H1 (cell line): ENCODE results near the gene SSMEM1. TPM values are rescaled to one million over a fixed set of nuclear protein-coding genes. Genes with fewer than 3 reads are reported as not detected.

Source experiments
- CTCF ChIA-PET: fragments of 300-600 bp; sonication (Branson Sonifier 250); formaldehyde crosslinking; loops from one replicate; lab custom pipeline; 2021; ENCODE audit not compliant: partially characterized antibody; lab: Charles Lee
- POLR2A ChIA-PET: fragments of 300-600 bp; sonication (Branson Sonifier 250); formaldehyde crosslinking; loops from one replicate; lab custom pipeline; 2021; ENCODE audit warnings: inconsistent platforms; ENCODE audit not compliant: partially characterized antibody; lab: Charles Lee
- DNase-seq, 2 experiments: peaks; one replicate each; pipeline versions ENCODE4 v3.0.0 to v3.0.0-alpha.2; 2010 to 2022; ENCODE audit warnings: low spot score in 2 of 2, low read depth in 1 of 2, mixed read lengths in 1 of 2
- FAIRE-seq: peaks from 2 replicates; lab custom pipeline; 2011; peaks lifted over from hg19 to GRCh38; lab: Jason Lieb, UNC
- H2AFZ ChIP-seq: 2 replicates; pipeline ENCODE4 v1.8.1; 2012; ENCODE audit warnings: low read length, inconsistent platforms
- H2AK5ac ChIP-seq: 2 replicates; pipeline ENCODE4 v1.6.1; 2013; ENCODE audit warnings: low read depth, low read length
- H2BK120ac ChIP-seq: replicated peaks from 2 replicates; pipeline ENCODE3; 2013; ENCODE audit warnings: low read depth, low read length, inconsistent platforms
- H2BK12ac ChIP-seq: 2 replicates; pipeline ENCODE4 v1.6.1; 2013; ENCODE audit warnings: low read depth, low read length
- H2BK15ac ChIP-seq: 2 replicates; pipeline ENCODE4 v1.6.1; 2013; ENCODE audit warnings: low read length
- H2BK20ac ChIP-seq: 2 replicates; pipeline ENCODE4 v1.6.1; 2013; ENCODE audit warnings: low read length
- H2BK5ac ChIP-seq: 2 replicates; pipeline ENCODE4 v1.6.1; 2013; ENCODE audit warnings: low read depth, low read length
- H3K14ac ChIP-seq: 2 replicates; pipeline ENCODE4 v1.6.1; 2013; ENCODE audit warnings: inconsistent platforms; ENCODE audit not compliant: insufficient read length
- H3K18ac ChIP-seq: 2 replicates; pipeline ENCODE4 v1.6.1; 2013; ENCODE audit warnings: low read length; ENCODE audit errors: extremely low read depth
- H3K23ac ChIP-seq: 2 replicates; pipeline ENCODE4 v1.6.1; 2013; ENCODE audit warnings: inconsistent platforms; ENCODE audit not compliant: insufficient read length
- H3K23me2 ChIP-seq: 2 replicates; pipeline ENCODE4 v1.6.1; 2013; ENCODE audit warnings: low read depth, low read length
- H3K27ac ChIP-seq: 2 replicates; pipeline ENCODE4 v1.6.1; 2011; ENCODE audit warnings: low read depth, low read length, inconsistent platforms
- H3K27me3 ChIP-seq, 4 experiments: replicated peaks in 1 of 4; 1 replicate in 1 of 4; 2 replicates in 3 of 4; pipeline versions ENCODE4 v1.6.1 to v1.8.1; 2011 to 2013; ENCODE audit warnings: low read length in 3 of 4, mild to moderate bottlenecking in 3 of 4, inconsistent platforms in 2 of 4, mixed read lengths in 2 of 4, moderate library complexity in 1 of 4; ENCODE audit not compliant: control insufficient read depth in 3 of 4, insufficient read depth in 3 of 4; ENCODE audit errors: extremely low read depth in 1 of 4
- H3K36me3 ChIP-seq, 4 experiments: 2 replicates each; pipeline versions ENCODE4 v1.6.1 to v1.8.1; 2011 to 2013; ENCODE audit warnings: mild to moderate bottlenecking in 4 of 4, low read length in 3 of 4, moderate library complexity in 2 of 4, control low read depth in 1 of 4, inconsistent platforms in 1 of 4; ENCODE audit not compliant: insufficient read depth in 4 of 4, control insufficient read depth in 2 of 4
- H3K4ac ChIP-seq: replicated peaks from 2 replicates; pipeline ENCODE3; 2013; ENCODE audit warnings: low read length, low read depth, mixed read lengths, inconsistent platforms; ENCODE audit not compliant: insufficient read length
- H3K4me1 ChIP-seq, 4 experiments: replicated peaks in 1 of 4; 1 replicate in 1 of 4; 2 replicates in 3 of 4; pipeline versions ENCODE4 v1.6.1 to v1.8.1; 2011 to 2013; ENCODE audit warnings: low read length in 3 of 4, inconsistent platforms in 2 of 4, mixed read lengths in 1 of 4; ENCODE audit not compliant: insufficient read depth in 4 of 4, control insufficient read depth in 3 of 4
- H3K4me2 ChIP-seq, 2 experiments: 2 replicates each; pipeline versions ENCODE4 v1.6.1 to v1.8.1; 2011 to 2013; ENCODE audit warnings: low read depth in 2 of 2, low read length in 2 of 2, control low read depth in 1 of 2, inconsistent platforms in 1 of 2, mild to moderate bottlenecking in 1 of 2; ENCODE audit not compliant: insufficient read depth in 1 of 2
- H3K4me3 ChIP-seq, 4 experiments: fragments of 200-600, 300-600 bp in 1 of 4; sonication (generic), shearing (Covaris generic), sonication (Bioruptor Twin) in 1 of 4; 2 replicates each; pipeline versions ENCODE4 v1.5.1 to v1.8.1; 2011 to 2016; ENCODE audit warnings: low read length in 4 of 4, low read depth in 3 of 4, control low read depth in 2 of 4, inconsistent platforms in 2 of 4, mild to moderate bottlenecking in 2 of 4, mixed read lengths in 1 of 4, moderate library complexity in 1 of 4; ENCODE audit not compliant: insufficient read depth in 2 of 4; ENCODE audit errors: extremely low read depth in 1 of 4
- H3K56ac ChIP-seq: replicated peaks from 2 replicates; pipeline ENCODE3; 2013; ENCODE audit warnings: low read depth, mild to moderate bottlenecking, mixed read lengths, low read length, inconsistent platforms; ENCODE audit not compliant: insufficient read length
- H3K79me1 ChIP-seq: 2 replicates; pipeline ENCODE4 v1.6.1; 2013; ENCODE audit warnings: low read depth, low read length, control low read depth
- H3K79me2 ChIP-seq, 2 experiments: 2 replicates each; pipeline versions ENCODE4 v1.6.1 to v1.8.1; 2012 to 2013; ENCODE audit warnings: low read length in 2 of 2, mild to moderate bottlenecking in 2 of 2, inconsistent platforms in 1 of 2; ENCODE audit not compliant: insufficient read depth in 2 of 2, control insufficient read depth in 1 of 2
- H3K9ac ChIP-seq, 4 experiments: replicated peaks in 1 of 4; 1 replicate in 1 of 4; 2 replicates in 3 of 4; pipeline versions ENCODE4 v1.6.1 to v1.8.1; 2011 to 2013; ENCODE audit warnings: low read depth in 3 of 4, low read length in 3 of 4, control low read depth in 2 of 4, mild to moderate bottlenecking in 2 of 4, moderate library complexity in 2 of 4, inconsistent platforms in 1 of 4; ENCODE audit errors: extremely low read depth in 1 of 4
- H3K9me3 ChIP-seq, 2 experiments: 2 replicates each; pipeline versions ENCODE4 v1.6.1 to v1.8.1; 2012 to 2013; ENCODE audit warnings: mild to moderate bottlenecking in 2 of 2, moderate library complexity in 2 of 2, control low read depth in 1 of 2, inconsistent platforms in 1 of 2, low read depth in 1 of 2, low read length in 1 of 2, mixed read lengths in 1 of 2; ENCODE audit not compliant: insufficient read depth in 2 of 2
- H4K20me1 ChIP-seq, 2 experiments: replicated peaks in 1 of 2; 2 replicates each; pipeline versions ENCODE3 to v1.8.1; 2011 to 2013; ENCODE audit warnings: inconsistent platforms in 2 of 2, low read length in 2 of 2, mild to moderate bottlenecking in 1 of 2; ENCODE audit not compliant: insufficient read depth in 2 of 2, control insufficient read depth in 1 of 2
- H4K5ac ChIP-seq: 2 replicates; pipeline ENCODE4 v1.6.1; 2013; ENCODE audit warnings: low read length, low read depth, mixed read lengths, inconsistent platforms; ENCODE audit not compliant: insufficient read length
- H4K8ac ChIP-seq: 2 replicates; pipeline ENCODE4 v1.8.0; 2013; ENCODE audit warnings: mild to moderate bottlenecking, moderate library complexity, low read length, inconsistent platforms; ENCODE audit not compliant: insufficient read depth; ENCODE audit errors: extremely low read depth
- H4K91ac ChIP-seq: replicated peaks from 2 replicates; pipeline ENCODE3; 2013; ENCODE audit warnings: low read length, mixed read lengths, inconsistent platforms; ENCODE audit not compliant: insufficient read length
- CTBP2 ChIP-seq: IDR thresholded peaks from 2 replicates; pipeline ENCODE4 v1.7.0; 2011; ENCODE audit warnings: borderline replicate concordance, mild to moderate bottlenecking, moderate library complexity, mixed read lengths, low read length; ENCODE audit not compliant: insufficient read depth, insufficient read length
- HDAC6 ChIP-seq: IDR thresholded peaks from one replicate; pipeline ENCODE4 v1.7.1; 2012; ENCODE audit warnings: low read depth, mild to moderate bottlenecking, inconsistent platforms, low read length, moderate library complexity
- JUND ChIP-seq: IDR thresholded peaks from 2 replicates; pipeline ENCODE4 v1.6.1; 2011; ENCODE audit warnings: mild to moderate bottlenecking, improper control_type of control experiment, low read length
- KDM5A ChIP-seq: fragments of 200-600 bp; IDR thresholded peaks from 2 replicates; pipeline ENCODE4 v1.7.1; 2012; ENCODE audit warnings: mild to moderate bottlenecking, low read length, inconsistent platforms, mixed read lengths
- SIRT6 ChIP-seq: IDR thresholded peaks from one replicate; pipeline ENCODE4 v1.7.1; 2012; ENCODE audit warnings: low read length, inconsistent platforms
- SP4 ChIP-seq: IDR thresholded peaks from 2 replicates; pipeline ENCODE4 v1.6.1; 2012; ENCODE audit warnings: low read length, inconsistent platforms
- WGBS, 2 experiments: shearing (Covaris generic) in 1 of 2; methylation state at CpG; one replicate each; pipeline versions ENCODE4 v1.1.6 to v1.1.7; 2013 to 2015; ENCODE audit warnings: low lambda C conversion rate in 2 of 2, mixed read lengths in 2 of 2, inconsistent platforms in 1 of 2, low coverage in 1 of 2, missing lambda C conversion rate in 1 of 2; ENCODE audit not compliant: insufficient replicate concordance in 2 of 2, insufficient coverage in 1 of 2, insufficient read length in 1 of 2; ENCODE audit errors: extremely low coverage in 1 of 2, missing lambda C conversion rate in 1 of 2; 5-methylcytosine and 5-hydroxymethylcytosine counted together
- polyA plus RNA-seq, 7 experiments: library from polyadenylated mRNA; depleted of rRNA in 3 of 7; stranded (reverse) in 5 of 7; unstranded in 2 of 7; fragments of >200 nt in 5 of 7; fragments of 200-250 nt in 2 of 7; gene quantifications; 1 replicate in 5 of 7; 2 replicates in 1 of 7; 4 replicates in 1 of 7; pipeline versions ENCODE4 v1.2.1 to v1.2.3, GENCODE V29; 2011 to 2013; ENCODE audit warnings: missing spikeins in 2 of 7, mixed read lengths in 2 of 7
- total RNA-seq: library from RNA; stranded (reverse); fragmentation: NEBNext Ultra II Directional; extraction: Animal tissue kit (Norgen Biotek cat#: 25700); gene quantifications from 2 replicates; pipeline ENCODE4 v1.2.1, GENCODE V29; 2021

SSMEM1 gene
- total and polyA plus RNA-seq, 2 of the 8 experiments (the other 6 are each of a cell fraction or from before 2014, with no cell fraction given): not detected

DNA sequence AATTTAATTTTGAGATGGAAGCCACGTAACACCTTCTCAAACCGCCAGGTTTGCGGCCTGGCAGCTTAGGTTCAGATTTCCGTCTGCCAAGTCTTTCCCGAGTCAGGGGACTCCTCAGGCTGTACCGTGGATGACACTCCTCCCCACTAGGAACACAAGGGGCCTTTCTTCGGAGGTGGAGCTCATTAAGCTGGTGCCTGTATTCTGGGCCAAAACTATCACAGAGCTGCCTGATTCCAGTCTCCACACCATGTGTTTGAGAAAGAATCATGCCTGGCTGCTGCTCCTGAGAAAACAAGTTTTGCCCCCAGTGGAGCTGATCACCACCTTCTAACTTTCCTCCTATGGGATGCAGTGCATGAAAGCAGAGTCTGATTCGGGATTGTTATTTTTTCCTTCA is 47.2 kb upstream of the SSMEM1 start:
- H3K23me2 ChIP-seq: no peaks in the 10 kb centered on the region
- no peak overlapping the region for H3K23ac ChIP-seq
- H3K4me2 ChIP-seq: no peak overlapping the region
- TF ChIP-seq CTBP2: no peak
- TF ChIP-seq JUND: no peak
- TF ChIP-seq HDAC6: no peak
- no peak for TF ChIP-seq KDM5A
- TF ChIP-seq SP4: no peak
- TF ChIP-seq SIRT6: no peak
- H3K36me3 ChIP-seq: peaks cover 3 to 19% (median 7%) of the 10 kb centered on the region in 4 experiments; a peak in 6 of 8 replicates
- H3K4me3 ChIP-seq: no peak overlapping the region
- H2BK120ac ChIP-seq: no peak overlapping the region
- no peak overlapping the region for H3K27ac ChIP-seq
- H2BK15ac ChIP-seq: no peak overlapping the region
- no peak overlapping the region for H2AK5ac ChIP-seq
- WGBS, 2 experiments: 92% methylated on average over 8 of the region's 8 CpGs; no CpG with 5 or more reads in 1 of the 2 experiments
- H4K5ac ChIP-seq: no peak overlapping the region
- no peak overlapping the region for H4K91ac ChIP-seq
- H2BK12ac ChIP-seq: no peak overlapping the region
- no peak for DNase-seq
- H3K4me1 ChIP-seq: no peaks in the 10 kb centered on the region
- H4K8ac ChIP-seq: no peak overlapping the region
- H3K4ac ChIP-seq: no peak overlapping the region
- ChIA-PET CTCF (interaction anchor here (0.6 to 1.9 kb wide), 4 partner anchors 87 to 1205 kb away, joined by 3 to 6 read pairs (median 4); no protein-coding TSS in a partner anchor), POLR2A (interaction anchor here (0.8 to 2.2 kb wide), 2 partner anchors 13 to 19 kb away, joined by 3 to 5 read pairs; no protein-coding TSS in a partner anchor)
- H3K9me3 ChIP-seq: no peaks in the 10 kb centered on the region; a peak in 3 of 4 replicates
- no peak for FAIRE-seq
- no peak overlapping the region for H2BK20ac ChIP-seq
- H2AFZ ChIP-seq: no peak overlapping the region
- H3K9ac ChIP-seq: no peak overlapping the region
- H2BK5ac ChIP-seq: no peak overlapping the region
- no peaks in the 10 kb centered on the region for H4K20me1 ChIP-seq
- H3K56ac ChIP-seq: no peak overlapping the region
- H3K14ac ChIP-seq: no peak overlapping the region
- H3K18ac ChIP-seq: no peak overlapping the region
- no peaks in the 10 kb centered on the region for H3K79me1 ChIP-seq
- H3K27me3 ChIP-seq: no peaks in the 10 kb centered on the region
- H3K79me2 ChIP-seq: no peaks in the 10 kb centered on the region
